ENCODE results near the gene INPP5A.

Gene INPP5A

GRCh38 chr10:132698761-132699391 is 161.3 kb downstream of the INPP5A start:
- Histone ChIP-seq H3K9me3 (ENCODE audit: insufficient read depth, low read depth, low read length) (peaks cover 7% of the 10 kb centered on the region), H4K20me1 (ENCODE audit: insufficient read depth, low read length, poor library complexity, severe bottlenecking) (no peaks in the 10 kb centered on the region), H3F3A (ENCODE audit: low read depth) (no peaks in the 10 kb centered on the region), H3K9ac (ENCODE audit: low read depth, low read length, poor library complexity, severe bottlenecking) (no peak overlapping the region), H3K27me3 (ENCODE audit: insufficient read depth, low read length, poor library complexity, severe bottlenecking) (no peaks in the 10 kb centered on the region), H3K79me2 (ENCODE audit: insufficient read depth, low read length) (no peaks in the 10 kb centered on the region), H3K9me2 (replicated peaks; ENCODE audit: low read depth, low read length) (no peaks in the 10 kb centered on the region), H3K36me3 (ENCODE audit: insufficient read depth, low read length) (peaks cover 17% of the 10 kb centered on the region; the same call in 1 of the 2 replicates), H3K4me3 (ENCODE audit: low read length, poor library complexity, severe bottlenecking) (no peak overlapping the region), H3K4me1 (ENCODE audit: insufficient read depth, low read length, poor library complexity, severe bottlenecking) (no peaks in the 10 kb centered on the region), H2AFZ (ENCODE audit: low read length) (no peak overlapping the region), H3K4me2 (ENCODE audit: low read depth, low read length, poor library complexity, severe bottlenecking) (no peak overlapping the region)
- no peak for TF ChIP-seq CTCF (conservative IDR thresholded peaks at IDR 0.05; ENCODE audit: low read length)
- TF ChIP-seq EZH2phosphoT487 (IDR thresholded peaks at IDR 0.05; ENCODE audit: borderline replicate concordance), result no peak

GRCh38 chr10:132699411-132700155 is 162.0 kb downstream of the INPP5A start:
- H2AFZ ChIP-seq (ENCODE audit: low read length), result no peak overlapping the region
- peaks cover 21% of the 10 kb centered on the region; the same call in 1 of the 2 replicates for H3K36me3 ChIP-seq (ENCODE audit: insufficient read depth, low read length)
- no peaks in the 10 kb centered on the region for H3F3A ChIP-seq (ENCODE audit: low read depth)
- H3K4me2 ChIP-seq (ENCODE audit: low read depth, low read length, poor library complexity, severe bottlenecking), result no peak overlapping the region
- TF ChIP-seq EZH2phosphoT487 (IDR thresholded peaks at IDR 0.05; ENCODE audit: borderline replicate concordance) (no peak), CTCF (conservative IDR thresholded peaks at IDR 0.05; ENCODE audit: low read length) (no peak)
- H3K27me3 ChIP-seq (ENCODE audit: insufficient read depth, low read length, poor library complexity, severe bottlenecking), result no peaks in the 10 kb centered on the region
- no peaks in the 10 kb centered on the region for H3K4me1 ChIP-seq (ENCODE audit: insufficient read depth, low read length, poor library complexity, severe bottlenecking)
- H3K79me2 ChIP-seq (ENCODE audit: insufficient read depth, low read length), result no peaks in the 10 kb centered on the region
- no peaks in the 10 kb centered on the region for H4K20me1 ChIP-seq (ENCODE audit: insufficient read depth, low read length, poor library complexity, severe bottlenecking)
- H3K4me3 ChIP-seq (ENCODE audit: low read length, poor library complexity, severe bottlenecking), result no peak overlapping the region
- no peaks in the 10 kb centered on the region for H3K9me2 ChIP-seq (replicated peaks; ENCODE audit: low read depth, low read length)
- H3K9me3 ChIP-seq (ENCODE audit: insufficient read depth, low read depth, low read length), result peaks cover 7% of the 10 kb centered on the region
- no peak overlapping the region for H3K9ac ChIP-seq (ENCODE audit: low read depth, low read length, poor library complexity, severe bottlenecking)

- no peaks in the 10 kb centered on the region for H3K4me1 ChIP-seq (ENCODE audit: insufficient read depth, low read length, poor library complexity, severe bottlenecking)
- H3K79me2 ChIP-seq (ENCODE audit: insufficient read depth, low read length), result no peaks in the 10 kb centered on the region
- H2AFZ ChIP-seq (ENCODE audit: low read length), result no peak overlapping the region
- no peak overlapping the region for H3K4me3 ChIP-seq (ENCODE audit: low read length, poor library complexity, severe bottlenecking)
- no peak overlapping the region for H3K9ac ChIP-seq (ENCODE audit: low read depth, low read length, poor library complexity, severe bottlenecking)
- H4K20me1 ChIP-seq (ENCODE audit: insufficient read depth, low read length, poor library complexity, severe bottlenecking), result no peaks in the 10 kb centered on the region
- peaks cover 3% of the 10 kb centered on the region for H3K9me3 ChIP-seq (ENCODE audit: insufficient read depth, low read depth, low read length)
- H3K9me2 ChIP-seq (replicated peaks; ENCODE audit: low read depth, low read length), result no peaks in the 10 kb centered on the region
- H3K4me2 ChIP-seq (ENCODE audit: low read depth, low read length, poor library complexity, severe bottlenecking), result no peak overlapping the region
- H3K36me3 ChIP-seq (ENCODE audit: insufficient read depth, low read length), result peaks cover 27% of the 10 kb centered on the region; the same call in 1 of the 2 replicates
- TF ChIP-seq EZH2phosphoT487 (IDR thresholded peaks at IDR 0.05; ENCODE audit: borderline replicate concordance) (no peak), CTCF (conservative IDR thresholded peaks at IDR 0.05; ENCODE audit: low read length) (no peak)
- H3K27me3 ChIP-seq (ENCODE audit: insufficient read depth, low read length, poor library complexity, severe bottlenecking), result no peaks in the 10 kb centered on the region
- H3F3A ChIP-seq (ENCODE audit: low read depth), result no peaks in the 10 kb centered on the region
Observed at GRCh38 chr10:132700156-132701098, 162.8 kb downstream of the INPP5A start.

Data from Loucy (cell line).